ENCODE data around the gene SLC9B1.
"Not testable (repeated sequence)": the region's sequence is repeated elsewhere in the genome, so short reads cannot be mapped to it uniquely, and the experiment has no call there.

SLC9B1 gene

GRCh38 chr4:102935716-102936115 is 83.8 kb downstream of the SLC9B1 start:
- Histone ChIP-seq H3K4me1 (ENCODE audit: control insufficient read depth in 1 of 2, insufficient read depth in 2 of 2, low read length in 2 of 2) (no peaks in the 10 kb centered on the region), H3K36me3 (ENCODE audit: control insufficient read depth in 1 of 2, insufficient read depth in 2 of 2, low read length in 2 of 2) (no peaks in the 10 kb centered on the region), H3K9me3 (ENCODE audit: control insufficient read depth in 1 of 2, low read length in 2 of 2) (no peaks in the 10 kb centered on the region), H3K27ac (ENCODE audit: low read length) (no peak overlapping the region), H3K4me3 (ENCODE audit: low read depth in 1 of 2, low read length in 2 of 2) (no peak overlapping the region), H3K27me3 (ENCODE audit: low read depth, low read length) (no peaks in the 10 kb centered on the region)

DNA sequence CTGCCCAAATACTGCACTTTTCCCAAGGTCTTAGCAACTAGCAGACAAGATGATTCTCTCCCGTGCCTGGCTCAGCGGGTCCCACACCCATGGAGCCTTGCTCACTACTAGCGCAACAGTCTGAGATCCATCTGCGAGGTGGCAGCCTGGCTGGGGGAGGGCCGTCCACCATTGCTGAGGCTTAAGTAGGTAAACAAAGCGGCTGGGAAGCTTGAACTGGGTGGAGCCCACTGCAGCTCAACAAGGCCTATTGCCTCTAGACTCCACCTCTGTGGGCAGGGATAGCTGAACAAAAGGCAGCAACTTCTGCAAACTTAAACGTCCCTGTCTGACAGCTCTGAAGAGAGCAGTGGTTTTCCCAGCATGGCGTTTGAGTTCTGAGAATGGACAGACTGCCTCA is 99.8 kb downstream of the SLC9B1 start:
- H3K4me1 ChIP-seq (ENCODE audit: control insufficient read depth in 1 of 2, insufficient read depth in 2 of 2, low read length in 2 of 2); H3K36me3 ChIP-seq (ENCODE audit: control insufficient read depth in 1 of 2, insufficient read depth in 2 of 2, low read length in 2 of 2); H3K27me3 ChIP-seq (ENCODE audit: low read depth, low read length); H3K27ac ChIP-seq (ENCODE audit: low read length); H3K4me3 ChIP-seq (ENCODE audit: low read depth in 1 of 2, low read length in 2 of 2): not testable (repeated sequence)
- peaks cover 0 to 10% of the 10 kb centered on the region in 2 donors for H3K9me3 ChIP-seq (ENCODE audit: control insufficient read depth in 1 of 2, low read length in 2 of 2)

GRCh38 chr4:102918859-102919258 is 100.6 kb downstream of the SLC9B1 start:
- H3K4me1 ChIP-seq (ENCODE audit: control insufficient read depth in 1 of 2, insufficient read depth in 2 of 2, low read length in 2 of 2) = no peaks in the 10 kb centered on the region
- no peaks in the 10 kb centered on the region for H3K27me3 ChIP-seq (ENCODE audit: low read depth, low read length)
- no peak overlapping the region for H3K27ac ChIP-seq (ENCODE audit: low read length)
- H3K4me3 ChIP-seq (ENCODE audit: low read depth in 1 of 2, low read length in 2 of 2) = no peak overlapping the region
- H3K36me3 ChIP-seq (ENCODE audit: control insufficient read depth in 1 of 2, insufficient read depth in 2 of 2, low read length in 2 of 2) = peaks cover 0 to 2% of the 10 kb centered on the region in 2 donors
- peaks cover 0 to 15% of the 10 kb centered on the region in 2 donors for H3K9me3 ChIP-seq (ENCODE audit: control insufficient read depth in 1 of 2, low read length in 2 of 2)

DNA sequence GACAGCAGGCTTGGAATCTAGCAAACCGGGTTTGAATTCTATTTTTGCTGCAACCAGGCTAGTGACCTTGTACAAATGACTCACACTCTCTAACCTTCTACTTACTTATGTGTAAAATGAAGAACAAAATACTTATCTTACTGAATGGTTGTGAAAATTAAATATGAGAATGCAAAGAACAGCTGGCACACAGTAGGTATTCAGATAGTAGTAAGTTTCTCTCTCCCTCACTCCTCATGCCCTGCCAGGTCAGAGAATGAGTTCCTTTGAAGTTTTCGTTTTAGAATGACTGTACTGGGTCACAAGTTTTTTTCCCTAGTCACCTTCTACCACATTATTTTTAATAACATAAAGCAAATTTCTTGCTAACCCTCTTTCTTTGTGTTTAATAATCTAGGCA is 117.7 kb downstream of the SLC9B1 start:
- H3K36me3 ChIP-seq (ENCODE audit: control insufficient read depth in 1 of 2, insufficient read depth in 2 of 2, low read length in 2 of 2) = no peaks in the 10 kb centered on the region
- no peak overlapping the region for H3K4me3 ChIP-seq (ENCODE audit: low read depth in 1 of 2, low read length in 2 of 2)
- no peak overlapping the region for H3K27ac ChIP-seq (ENCODE audit: low read length)
- no peaks in the 10 kb centered on the region for H3K27me3 ChIP-seq (ENCODE audit: low read depth, low read length)
- H3K4me1 ChIP-seq (ENCODE audit: control insufficient read depth in 1 of 2, insufficient read depth in 2 of 2, low read length in 2 of 2) = no peaks in the 10 kb centered on the region
- no peaks in the 10 kb centered on the region for H3K9me3 ChIP-seq (ENCODE audit: control insufficient read depth in 1 of 2, low read length in 2 of 2)

DNA sequence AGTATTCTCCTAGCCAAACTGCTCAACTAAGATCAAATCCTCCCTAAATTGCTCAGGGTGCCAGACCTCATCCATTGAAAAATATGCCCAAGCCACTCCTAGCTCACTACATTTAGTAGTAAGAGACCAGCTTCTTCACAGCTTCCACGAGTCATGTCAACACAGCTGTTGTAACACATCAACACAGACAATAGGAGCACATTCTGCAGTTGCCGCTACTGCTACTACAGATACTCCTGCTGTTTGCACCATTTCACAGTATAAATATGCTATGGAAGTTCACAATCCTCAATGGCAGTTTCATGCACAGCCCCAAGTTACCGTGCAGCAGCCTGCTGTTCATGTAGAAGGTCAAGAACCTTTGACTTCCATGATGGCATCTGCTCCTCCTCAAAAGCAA is 121.9 kb downstream of the SLC9B1 start:
- H3K4me1 ChIP-seq (ENCODE audit: control insufficient read depth in 1 of 2, insufficient read depth in 2 of 2, low read length in 2 of 2); H3K27ac ChIP-seq (ENCODE audit: low read length); H3K27me3 ChIP-seq (ENCODE audit: low read depth, low read length); H3K4me3 ChIP-seq (ENCODE audit: low read depth in 1 of 2, low read length in 2 of 2); H3K36me3 ChIP-seq (ENCODE audit: control insufficient read depth in 1 of 2, insufficient read depth in 2 of 2, low read length in 2 of 2); H3K9me3 ChIP-seq (ENCODE audit: control insufficient read depth in 1 of 2, low read length in 2 of 2): not testable (repeated sequence)

DNA sequence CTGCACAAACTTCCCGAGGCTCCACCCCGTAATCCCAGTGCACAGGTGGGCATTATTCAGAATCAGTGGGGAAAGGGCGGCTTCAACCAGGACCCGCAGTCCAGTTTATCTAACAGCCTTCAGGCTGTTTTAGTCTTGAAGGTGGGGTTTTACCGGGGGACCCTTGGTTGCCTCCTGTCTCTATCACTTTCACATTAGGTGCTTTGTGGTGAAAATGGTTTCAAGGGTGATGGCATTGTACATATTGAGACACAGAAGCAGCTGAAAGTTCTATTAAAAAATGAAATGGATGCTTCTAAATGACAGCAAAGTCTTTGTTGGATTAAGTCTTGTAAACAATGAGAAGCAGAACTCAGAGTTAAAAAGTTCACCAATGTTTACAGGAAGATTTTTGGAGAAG is 123.0 kb downstream of the SLC9B1 start:
- H3K27ac ChIP-seq (ENCODE audit: low read length); H3K27me3 ChIP-seq (ENCODE audit: low read depth, low read length); H3K4me3 ChIP-seq (ENCODE audit: low read depth in 1 of 2, low read length in 2 of 2); H3K9me3 ChIP-seq (ENCODE audit: control insufficient read depth in 1 of 2, low read length in 2 of 2); H3K4me1 ChIP-seq (ENCODE audit: control insufficient read depth in 1 of 2, insufficient read depth in 2 of 2, low read length in 2 of 2); H3K36me3 ChIP-seq (ENCODE audit: control insufficient read depth in 1 of 2, insufficient read depth in 2 of 2, low read length in 2 of 2): not testable (repeated sequence)

- not testable (repeated sequence) for H3K36me3 ChIP-seq (ENCODE audit: control insufficient read depth in 1 of 2, insufficient read depth in 2 of 2, low read length in 2 of 2); H3K27ac ChIP-seq (ENCODE audit: low read length); H3K9me3 ChIP-seq (ENCODE audit: control insufficient read depth in 1 of 2, low read length in 2 of 2); H3K4me1 ChIP-seq (ENCODE audit: control insufficient read depth in 1 of 2, insufficient read depth in 2 of 2, low read length in 2 of 2); H3K27me3 ChIP-seq (ENCODE audit: low read depth, low read length); H3K4me3 ChIP-seq (ENCODE audit: low read depth in 1 of 2, low read length in 2 of 2)
Measured at GRCh38 chr4:102889866-102890265, 129.6 kb downstream of the SLC9B1 start.

GRCh38 chr4:102888570-102888969 is 130.9 kb downstream of the SLC9B1 start:
- not testable (repeated sequence) for H3K36me3 ChIP-seq (ENCODE audit: control insufficient read depth in 1 of 2, insufficient read depth in 2 of 2, low read length in 2 of 2); H3K9me3 ChIP-seq (ENCODE audit: control insufficient read depth in 1 of 2, low read length in 2 of 2); H3K4me1 ChIP-seq (ENCODE audit: control insufficient read depth in 1 of 2, insufficient read depth in 2 of 2, low read length in 2 of 2); H3K27me3 ChIP-seq (ENCODE audit: low read depth, low read length); H3K27ac ChIP-seq (ENCODE audit: low read length); H3K4me3 ChIP-seq (ENCODE audit: low read depth in 1 of 2, low read length in 2 of 2)

DNA sequence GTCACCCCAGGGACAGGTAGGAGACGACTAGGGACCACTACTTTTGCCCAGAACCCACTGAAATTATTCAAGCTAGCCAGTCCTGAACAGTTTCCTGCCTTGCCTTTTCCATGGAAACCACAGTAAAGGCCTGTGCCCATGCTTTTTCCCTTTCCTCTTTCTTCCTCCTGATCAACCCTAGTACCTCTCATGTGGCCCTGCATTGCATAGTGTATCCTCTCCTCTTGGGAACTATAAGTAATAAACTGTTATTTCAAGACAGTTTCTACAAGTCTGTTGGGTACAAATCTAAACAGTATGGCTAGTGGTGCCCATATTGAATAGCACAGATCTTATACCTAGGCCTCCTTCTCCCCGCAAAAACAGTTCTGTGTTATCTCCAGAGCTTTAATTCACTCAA is 136.2 kb downstream of the SLC9B1 start:
- H3K4me1 ChIP-seq (ENCODE audit: control insufficient read depth in 1 of 2, insufficient read depth in 2 of 2, low read length in 2 of 2) = no peaks in the 10 kb centered on the region
- H3K27me3 ChIP-seq (ENCODE audit: low read depth, low read length) = no peaks in the 10 kb centered on the region
- peaks cover 0 to 5% of the 10 kb centered on the region in 2 donors for H3K36me3 ChIP-seq (ENCODE audit: control insufficient read depth in 1 of 2, insufficient read depth in 2 of 2, low read length in 2 of 2)
- H3K27ac ChIP-seq (ENCODE audit: low read length) = no peak overlapping the region
- H3K4me3 ChIP-seq (ENCODE audit: low read depth in 1 of 2, low read length in 2 of 2) = no peak overlapping the region
- H3K9me3 ChIP-seq (ENCODE audit: control insufficient read depth in 1 of 2, low read length in 2 of 2) = no peaks in the 10 kb centered on the region

GRCh38 chr4:102881343-102881742 is 138.2 kb downstream of the SLC9B1 start:
- Histone ChIP-seq H3K27me3 (ENCODE audit: low read depth, low read length) (no peaks in the 10 kb centered on the region), H3K9me3 (ENCODE audit: control insufficient read depth in 1 of 2, low read length in 2 of 2) (no peaks in the 10 kb centered on the region)

GRCh38 chr4:102878901-102879300 is 140.6 kb downstream of the SLC9B1 start:
- Histone ChIP-seq H3K36me3 (ENCODE audit: control insufficient read depth in 1 of 2, insufficient read depth in 2 of 2, low read length in 2 of 2) (no peaks in the 10 kb centered on the region), H3K9me3 (ENCODE audit: control insufficient read depth in 1 of 2, low read length in 2 of 2) (no peaks in the 10 kb centered on the region), H3K27me3 (ENCODE audit: low read depth, low read length) (no peaks in the 10 kb centered on the region), H3K4me1 (ENCODE audit: control insufficient read depth in 1 of 2, insufficient read depth in 2 of 2, low read length in 2 of 2) (no peaks in the 10 kb centered on the region), H3K27ac (ENCODE audit: low read length) (no peak overlapping the region), H3K4me3 (ENCODE audit: low read depth in 1 of 2, low read length in 2 of 2) (no peak overlapping the region)

More at GRCh38 chr4:102881343-102881742, 138.2 kb downstream of the SLC9B1 start:
- peaks cover 0 to 5% of the 10 kb centered on the region in 2 donors for H3K36me3 ChIP-seq (ENCODE audit: control insufficient read depth in 1 of 2, insufficient read depth in 2 of 2, low read length in 2 of 2)
- H3K4me1 ChIP-seq (ENCODE audit: control insufficient read depth in 1 of 2, insufficient read depth in 2 of 2, low read length in 2 of 2) = no peaks in the 10 kb centered on the region
- no peak overlapping the region for H3K27ac ChIP-seq (ENCODE audit: low read length)
- H3K4me3 ChIP-seq (ENCODE audit: low read depth in 1 of 2, low read length in 2 of 2) = no peak overlapping the region

- H3K36me3 ChIP-seq (ENCODE audit: control insufficient read depth in 1 of 2, insufficient read depth in 2 of 2, low read length in 2 of 2); H3K4me1 ChIP-seq (ENCODE audit: control insufficient read depth in 1 of 2, insufficient read depth in 2 of 2, low read length in 2 of 2); H3K4me3 ChIP-seq (ENCODE audit: low read depth in 1 of 2, low read length in 2 of 2); H3K9me3 ChIP-seq (ENCODE audit: control insufficient read depth in 1 of 2, low read length in 2 of 2); H3K27ac ChIP-seq (ENCODE audit: low read length); H3K27me3 ChIP-seq (ENCODE audit: low read depth, low read length): not testable (repeated sequence)
Measured at GRCh38 chr4:102878349-102878748, 141.2 kb downstream of the SLC9B1 start.

Data from muscle layer of duodenum (tissue), 2 donors.